HepG2 (cell line): ENCODE results near the gene IFT52. TPM values are rescaled to one million over a fixed set of nuclear protein-coding genes. Genes with fewer than 3 reads are reported as not detected.

Source experiments
- ATAC-seq: fragments of 200-7000 bp; cut with Tn5 transposase; 3 replicates; pipeline ENCODE4 v1.9.1; 2020; ENCODE audit warnings: mild to moderate bottlenecking, moderate library complexity
- BruUV-seq: library from RNA; stranded (reverse); fragments of 400-500 nt; replicated peaks from 2 replicates; lab custom pipeline; 2021; lab: Mats Ljungman, UMichigan
- CTCF ChIA-PET: fragments of 300-600 bp; formaldehyde crosslinking; extraction: SDS; loops from one replicate; lab custom pipeline; 2021; ENCODE audit warnings: low total read pairs, inconsistent platforms, low intra/inter-chr PET ratio; lab: Yijun Ruan, JAX
- POLR2A ChIA-PET: fragments of 350-600 bp; sonication (Branson Sonifier 250); formaldehyde crosslinking; loops from one replicate; lab custom pipeline; 2020; ENCODE audit warnings: antibody characterized with exemption, inconsistent platforms; lab: Yijun Ruan, JAX
- DNase-seq: peaks from one replicate; pipeline ENCODE4 v3.0.0-alpha.2; 2015; ENCODE audit warnings: low spot score
- FAIRE-seq: peaks from 3 replicates; lab custom pipeline; 2011; peaks lifted over from hg19 to GRCh38; lab: Jason Lieb, UNC
- H2AFZ ChIP-seq: one replicate; pipeline ENCODE4 v1.6.1; 2011; ENCODE audit warnings: low read length, inconsistent platforms
- H3K27ac ChIP-seq: fragments of 300-600 bp; 3 replicates; pipeline ENCODE4 v1.8.0; 2011; ENCODE audit warnings: mixed run types, mild to moderate bottlenecking, mixed read lengths, low read length, inconsistent platforms; ENCODE audit not compliant: insufficient read depth; ENCODE audit errors: extremely low read length
- H3K27me3 ChIP-seq, 2 experiments: fragments of 200-600 bp in 1 of 2; 2 replicates in 1 of 2; 3 replicates in 1 of 2; pipeline versions ENCODE4 v1.6.0 to v1.8.0; 2011; ENCODE audit warnings: low read length in 2 of 2, mild to moderate bottlenecking in 2 of 2, moderate library complexity in 2 of 2, inconsistent platforms in 1 of 2; ENCODE audit not compliant: insufficient read depth in 2 of 2, control insufficient read depth in 1 of 2
- H3K36me3 ChIP-seq, 2 experiments: fragments of 200-600 bp in 1 of 2; replicated peaks in 1 of 2; 2 replicates in 1 of 2; 3 replicates in 1 of 2; pipeline versions ENCODE4 v1.5.1 to v1.8.0; 2011; ENCODE audit warnings: low read length in 2 of 2, inconsistent platforms in 1 of 2; ENCODE audit not compliant: insufficient read depth in 2 of 2, control insufficient read depth in 1 of 2
- H3K4me1 ChIP-seq: 2 replicates; pipeline ENCODE4 v1.5.1; 2012; ENCODE audit warnings: low read length, inconsistent platforms; ENCODE audit not compliant: insufficient read depth
- H3K4me2 ChIP-seq: 2 replicates; pipeline ENCODE4 v1.6.0; 2011; ENCODE audit warnings: low read depth, low read length, inconsistent platforms
- H3K4me3 ChIP-seq, 3 experiments: fragments of 200-600 bp in 1 of 3; sonication (generic), shearing (Covaris generic) in 1 of 3; replicated peaks in 1 of 3; 2 replicates each; pipeline ENCODE4 v1.5.1; 2011 to 2016; ENCODE audit warnings: low read length in 3 of 3, inconsistent platforms in 2 of 3, low read depth in 2 of 3, mild to moderate bottlenecking in 2 of 3, control low read depth in 1 of 3, mixed read lengths in 1 of 3; ENCODE audit not compliant: insufficient read depth in 1 of 3
- H3K79me2 ChIP-seq: one replicate; pipeline ENCODE4 v1.6.1; 2011; ENCODE audit warnings: low read length, inconsistent platforms; ENCODE audit not compliant: insufficient read depth
- H3K9ac ChIP-seq: 2 replicates; pipeline ENCODE4 v1.6.0; 2011; ENCODE audit warnings: mild to moderate bottlenecking, low read depth, low read length, inconsistent platforms; ENCODE audit not compliant: insufficient read depth
- H3K9me3 ChIP-seq: 2 replicates; pipeline ENCODE4 v1.5.1; 2012; ENCODE audit warnings: mild to moderate bottlenecking, low read length
- H4K20me1 ChIP-seq: 2 replicates; pipeline ENCODE4 v1.6.0; 2011; ENCODE audit warnings: inconsistent platforms, mild to moderate bottlenecking, low read length, moderate library complexity; ENCODE audit not compliant: insufficient read depth
- ADNP ChIP-seq: sonication (generic); formaldehyde crosslinking; IDR thresholded peaks from 2 replicates; pipeline ENCODE4 v1.4.0; 2020; ENCODE audit warnings: missing genetic modification reagents
- ATF2 ChIP-seq: sonication (generic); formaldehyde crosslinking; IDR thresholded peaks from 2 replicates; pipeline ENCODE4 v1.4.0; 2020; ENCODE audit warnings: missing genetic modification reagents
- BRCA1 ChIP-seq: sonication (generic); formaldehyde crosslinking; IDR thresholded peaks from 2 replicates; pipeline ENCODE4 v1.4.0; 2020; ENCODE audit warnings: missing genetic modification reagents
- HNRNPUL1 ChIP-seq: fragments of 200-400 bp; formaldehyde crosslinking; IDR thresholded peaks from 2 replicates; pipeline ENCODE4 v1.6.1; 2017; ENCODE audit warnings: low read depth, mild to moderate bottlenecking, low read length, moderate library complexity
- HOMEZ ChIP-seq: IDR thresholded peaks from 2 replicates; pipeline ENCODE4 v1.6.1; 2016; ENCODE audit warnings: low read depth
- MZF1 ChIP-seq: sonication (generic); formaldehyde crosslinking; IDR thresholded peaks from 2 replicates; pipeline ENCODE4 v1.8.1; 2023; ENCODE audit warnings: mild to moderate bottlenecking, missing genetic modification reagents, borderline replicate concordance
- NFE2L2 ChIP-seq: fragments of 150-350 bp; IDR thresholded peaks from 2 replicates; pipeline ENCODE4 v1.6.1; 2014; ENCODE audit warnings: low read length
- RFX5 ChIP-seq: IDR thresholded peaks from 2 replicates; pipeline ENCODE4 v1.6.1; 2011; ENCODE audit warnings: low read depth, low read length, improper control_type of control experiment
- STAT6 ChIP-seq: sonication (generic); formaldehyde crosslinking; IDR thresholded peaks from 2 replicates; pipeline ENCODE4 v1.4.0; 2020; ENCODE audit warnings: missing genetic modification reagents, mild to moderate bottlenecking, borderline replicate concordance
- U2AF2 ChIP-seq: fragments of 200-400 bp; formaldehyde crosslinking; IDR thresholded peaks from 2 replicates; pipeline ENCODE4 v1.6.1; 2017; ENCODE audit warnings: low read depth, mild to moderate bottlenecking, low read length
- ZBTB25 ChIP-seq: IDR thresholded peaks from 2 replicates; pipeline ENCODE4 v1.6.1; 2018; ENCODE audit warnings: missing genetic modification reagents
- ZKSCAN8 ChIP-seq: IDR thresholded peaks from 2 replicates; pipeline ENCODE4 v1.6.1; 2016; ENCODE audit warnings: borderline replicate concordance, missing genetic modification reagents, missing compliant biosample characterization
- ZNF331 ChIP-seq: sonication (generic); formaldehyde crosslinking; IDR thresholded peaks from 2 replicates; pipeline ENCODE4 v1.4.0; 2020; ENCODE audit warnings: missing genetic modification reagents
- ZNF550 ChIP-seq: sonication (generic); formaldehyde crosslinking; IDR thresholded peaks from 2 replicates; pipeline ENCODE4 v1.4.0; 2020; ENCODE audit warnings: mild to moderate bottlenecking, missing genetic modification reagents, borderline replicate concordance
- ZNF652 ChIP-seq: IDR thresholded peaks from 2 replicates; pipeline ENCODE4 v1.6.1; 2016; ENCODE audit warnings: low read depth, borderline replicate concordance
- ZNF776 ChIP-seq: sonication (generic); formaldehyde crosslinking; IDR thresholded peaks from 2 replicates; pipeline ENCODE4 v1.4.0; 2020; ENCODE audit warnings: mild to moderate bottlenecking, missing genetic modification reagents
- WGBS: methylation state at CpG from one replicate; pipeline ENCODE4 v1.1.6; 2017; ENCODE audit warnings: low lambda C conversion rate; 5-methylcytosine and 5-hydroxymethylcytosine counted together
- in situ Hi-C: cut with HindIII; loops from 2 replicates; pipeline ENCODE4 v1.10.0; 2017; ENCODE audit warnings: low pct_unique_long_range_greater_than_20kb; ENCODE audit not compliant: extremely low pct_ligation_motif_present
- intact Hi-C: fragments of 100-400 bp; cut with micrococcal nuclease; formaldehyde crosslinking; loops from one replicate; pipeline ENCODE4 v1.10.0; 2022; ENCODE audit not compliant: unreplicated experiment
- polyA plus RNA-seq, 8 experiments: library from polyadenylated mRNA; depleted of rRNA in 3 of 8; stranded (reverse) in 7 of 8; unstranded in 1 of 8; fragments of >200 nt; fragmentation: Illumina TruSeq in 4 of 8; extraction: Trizol in 4 of 8; gene quantifications; 2 replicates each; pipeline versions ENCODE4 v1.2.1 to v1.2.3, GENCODE V29; 2011 to 2016; ENCODE audit warnings: low read depth in 4 of 8, missing spikeins in 1 of 8, mixed read lengths in 1 of 8; ENCODE audit not compliant: insufficient read depth in 1 of 8
- total RNA-seq, 5 experiments: library from RNA; depleted of rRNA; stranded (reverse); fragments of >200 nt; fragmentation: Illumina TruSeq; extraction: Trizol; gene quantifications; 2 replicates each; pipeline ENCODE4 v1.2.3, GENCODE V29; 2016; ENCODE audit warnings: low read depth in 1 of 5

IFT52 gene
- total and polyA plus RNA-seq, 2 of the 13 experiments (the other 11 are each of a cell fraction or from before 2014, with no cell fraction given): 48.0 to 64.0 TPM

GRCh38 chr20:43691928-43692524 is 101.3 kb downstream of the IFT52 start:
- Histone ChIP-seq H2AFZ (no peak overlapping the region), H3K4me3 (no peak overlapping the region), H3K36me3 (peaks cover 7 to 32% of the 10 kb centered on the region in 2 experiments), H3K9ac (no peak overlapping the region), H3K27me3 (no peaks in the 10 kb centered on the region), H3K4me2 (no peak overlapping the region), H3K4me1 (no peaks in the 10 kb centered on the region), H3K79me2 (no peaks in the 10 kb centered on the region), H4K20me1 (no peaks in the 10 kb centered on the region), H3K27ac (no peak overlapping the region), H3K9me3 (no peaks in the 10 kb centered on the region)
- peak; percentile 77 for FAIRE-seq
- 79% methylated on average over 5 of the region's 5 CpGs for WGBS
- POLR2A ChIA-PET: interaction anchor here (0.7 to 1.5 kb wide), 5 partner anchors 104 to 234 kb away, joined by 3 to 8 read pairs (median 4); partner anchors contain the start of genes SGK2 and SRSF6
- CTCF ChIA-PET: interaction anchor here (0.8 to 3.2 kb wide), 5 partner anchors 33 to 388 kb away, joined by 3 to 55 read pairs (median 5); no protein-coding TSS in a partner anchor
- no TSS peak for BruUV-seq
- peak; percentile 72 for DNase-seq
- in situ Hi-C loops: loop anchor here (5.0 kb wide), 2 partner anchors 155 to 245 kb away; no protein-coding TSS in a partner anchor
- ATAC-seq: peak; percentile 92
- intact Hi-C loops: loop anchor here (1.0 kb wide), 3 partner anchors 129 to 243 kb away; no protein-coding TSS in a partner anchor
- TF ChIP-seq ADNP (CRISPR knock-in tag): no peak
- TF ChIP-seq RFX5: no peak
- no peak for TF ChIP-seq ZNF550
- TF ChIP-seq MZF1 (CRISPR knock-in tag): no peak
- TF ChIP-seq BRCA1 (CRISPR knock-in tag): no peak
- no peak for TF ChIP-seq ZNF331 (CRISPR knock-in tag)
- TF ChIP-seq ZNF652 (CRISPR knock-in tag): no peak
- TF ChIP-seq ZBTB25 (CRISPR knock-in tag): no peak
- TF ChIP-seq ATF2 (CRISPR knock-in tag): peak; percentile 25; the same call in 1 of the 2 replicates
- TF ChIP-seq ZNF776: no peak
- no peak for TF ChIP-seq ZKSCAN8 (CRISPR knock-in tag)
- no peak for TF ChIP-seq STAT6 (CRISPR knock-in tag)
- TF ChIP-seq HOMEZ (CRISPR knock-in tag): no peak
- no peak for TF ChIP-seq HNRNPUL1
- no peak for TF ChIP-seq U2AF2
- no peak for TF ChIP-seq NFE2L2
